HG03045 (cell line): ENCODE measurements around the gene C16orf96.

Experiments used
- ATAC-seq: cut with Tn5 transposase; IDR thresholded peaks from one replicate; pipeline ENCODE4 v1.9.1; 2021; ENCODE audit warnings: mild to moderate bottlenecking, moderate library complexity; ENCODE audit not compliant: unreplicated experiment

The C16orf96 gene

DNA sequence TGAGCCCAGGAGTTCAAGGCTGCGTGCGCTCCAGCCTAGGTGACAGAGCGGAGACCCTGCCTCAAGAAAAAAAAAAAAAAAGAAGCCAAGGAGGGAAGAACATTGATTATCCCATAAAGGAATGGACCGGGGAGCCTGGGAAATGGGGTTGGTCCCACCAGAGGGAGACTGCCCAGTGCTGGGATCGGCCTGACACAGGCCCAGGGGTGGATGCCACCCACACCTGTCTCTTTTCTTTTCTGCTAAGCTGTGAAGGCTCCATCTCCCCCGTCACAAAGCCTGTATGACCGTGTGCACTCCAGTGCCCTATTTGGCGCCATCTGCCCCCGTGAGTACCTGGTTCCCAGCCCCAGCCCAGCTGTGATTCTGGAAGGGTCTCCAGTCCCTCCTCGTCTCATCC lies 42.9 kb downstream of the C16orf96 start:
- no peak for ATAC-seq

DNA sequence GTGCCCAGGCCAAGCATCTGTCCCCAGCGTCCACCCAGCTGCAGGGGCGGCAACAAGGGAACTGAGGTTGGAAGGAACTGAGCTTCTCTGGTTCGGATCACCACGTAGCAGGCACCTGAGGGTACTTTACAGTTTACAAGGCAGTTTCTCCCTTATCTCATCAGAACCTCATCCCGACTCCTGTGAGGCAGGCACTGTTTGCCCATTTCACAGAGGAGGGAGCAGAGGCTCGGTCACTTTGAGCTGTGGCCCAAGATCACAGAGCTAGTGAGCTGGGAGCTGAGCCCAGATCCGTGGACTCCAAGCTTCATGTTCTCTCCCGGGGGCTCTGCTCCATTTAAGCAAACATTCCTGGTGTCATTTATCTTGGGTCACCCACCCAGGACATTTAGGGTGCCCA lies 43.4 kb downstream of the C16orf96 start:
- ATAC-seq: no peak

DNA sequence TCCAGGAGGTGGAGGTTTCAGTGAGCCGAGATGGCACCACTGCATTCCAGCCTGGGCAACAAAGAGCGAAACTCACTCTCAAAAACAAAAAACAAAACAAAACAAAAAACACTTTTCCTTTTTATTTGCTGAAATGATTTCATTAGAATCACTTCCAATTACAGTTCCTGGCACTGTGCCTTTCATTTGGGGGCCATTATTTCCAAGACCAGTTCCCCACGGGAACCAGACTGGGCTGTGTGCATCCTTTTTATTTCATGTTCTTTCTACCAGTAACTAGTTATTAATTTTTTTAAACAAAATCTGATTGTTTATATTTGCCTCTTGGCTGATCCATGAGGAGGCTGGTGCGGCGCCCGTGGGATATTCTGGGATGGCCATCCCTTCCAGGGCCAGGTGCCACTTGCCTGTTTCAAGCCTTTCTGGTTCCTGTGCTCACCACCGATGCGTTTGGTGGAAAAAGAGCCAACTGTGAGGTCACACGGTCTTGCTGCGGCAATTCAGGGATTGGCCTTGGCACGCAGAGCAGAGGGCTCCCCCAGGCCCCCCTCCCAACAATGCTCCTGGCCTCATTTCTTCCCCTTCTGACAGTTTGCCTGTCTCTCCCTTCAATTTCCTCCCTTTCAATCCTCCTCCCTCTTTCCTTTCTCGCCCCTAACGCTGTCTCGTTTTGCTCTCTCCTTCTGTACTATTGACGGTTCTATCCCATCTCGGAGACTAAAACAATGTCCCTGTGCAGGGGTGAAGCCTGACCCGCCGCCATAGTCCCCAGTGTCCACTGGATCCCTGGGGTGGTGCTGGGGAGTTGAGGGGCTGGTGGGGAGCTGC lies 45.1 kb downstream of the C16orf96 start:
- ATAC-seq: no peak

DNA sequence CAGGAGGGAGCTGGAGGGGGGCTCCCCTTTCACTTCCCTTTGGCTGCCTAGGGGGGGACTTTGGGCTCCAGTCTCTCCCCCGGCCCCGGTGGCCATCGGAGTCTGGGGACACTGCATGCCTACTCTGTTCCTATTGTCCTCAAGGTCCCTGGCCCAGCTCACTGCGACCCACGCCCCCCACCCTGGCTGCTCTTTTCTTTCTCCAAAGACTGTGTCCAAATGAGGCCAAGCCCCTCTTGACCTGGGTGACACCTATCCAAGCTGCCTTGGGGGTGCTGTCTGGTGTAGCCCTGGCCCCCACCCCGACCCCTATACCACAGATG lies 45.7 kb downstream of the C16orf96 start:
- ATAC-seq: no peak

DNA sequence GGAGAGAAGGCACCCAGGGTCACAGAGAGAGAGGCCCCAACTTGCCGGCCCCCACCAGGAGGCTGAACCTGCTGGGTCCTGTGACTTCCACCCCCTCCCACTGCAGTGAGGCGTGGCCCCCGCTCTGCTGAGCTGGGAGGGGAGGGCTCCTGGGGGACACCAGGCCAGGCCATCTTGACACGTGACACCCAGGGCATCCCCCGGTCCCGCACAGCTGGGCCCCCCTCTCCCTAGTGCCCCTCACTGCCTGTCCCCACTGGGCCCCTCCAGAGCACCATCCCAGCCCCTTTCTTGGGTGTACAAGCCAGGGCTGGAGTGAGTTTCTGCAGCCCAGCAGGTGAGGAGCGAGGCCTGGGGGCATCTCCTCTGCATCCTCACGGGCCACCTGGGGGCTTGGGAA lies 46.2 kb downstream of the C16orf96 start:
- no peak for ATAC-seq

DNA sequence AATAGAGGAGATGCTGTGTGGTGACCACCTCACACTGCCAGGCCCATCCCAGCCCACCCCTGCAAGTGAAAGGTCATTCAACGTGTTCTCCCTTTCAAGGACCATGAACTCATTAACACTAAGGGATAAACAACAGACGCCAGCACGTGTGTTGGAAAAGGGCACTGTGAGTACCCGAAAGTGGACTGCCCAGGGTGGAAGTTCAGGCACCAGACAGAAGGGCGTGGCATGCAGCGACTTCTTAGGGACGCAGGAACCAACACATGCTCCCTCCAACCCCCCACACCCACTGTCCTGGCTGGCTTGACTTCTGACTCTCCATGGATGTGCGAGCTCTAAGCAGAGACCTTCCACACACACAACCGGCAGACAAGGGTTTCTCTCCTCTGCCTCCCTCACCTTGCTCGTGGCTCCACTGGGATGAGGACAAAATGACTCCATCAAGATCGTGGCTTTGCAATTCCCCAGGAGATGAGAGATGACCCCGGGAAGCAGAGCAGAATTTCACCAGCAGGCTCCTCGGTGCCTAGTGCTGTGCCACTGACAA lies 47.6 kb downstream of the C16orf96 start:
- no peak for ATAC-seq

DNA sequence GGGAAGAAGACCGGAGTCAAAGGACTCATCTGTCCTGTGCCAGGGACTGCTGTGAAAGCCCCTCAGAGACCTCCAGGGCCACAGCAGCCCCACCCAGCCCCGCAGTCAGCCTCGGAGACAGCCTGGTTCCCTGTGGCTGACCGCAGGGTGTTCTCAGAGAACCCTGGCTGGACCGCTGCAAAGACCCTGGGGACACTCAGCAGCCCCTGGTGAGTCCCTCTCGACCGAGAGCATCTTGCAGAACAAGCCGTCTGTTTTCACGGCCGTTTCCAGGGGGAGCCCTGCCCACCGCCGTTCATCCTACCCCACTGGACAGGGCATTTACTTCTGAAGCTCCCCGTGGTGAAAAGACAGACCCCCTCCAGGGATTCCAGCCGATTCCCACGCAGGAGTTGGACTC lies 48.3 kb downstream of the C16orf96 start:
- no peak for ATAC-seq

DNA sequence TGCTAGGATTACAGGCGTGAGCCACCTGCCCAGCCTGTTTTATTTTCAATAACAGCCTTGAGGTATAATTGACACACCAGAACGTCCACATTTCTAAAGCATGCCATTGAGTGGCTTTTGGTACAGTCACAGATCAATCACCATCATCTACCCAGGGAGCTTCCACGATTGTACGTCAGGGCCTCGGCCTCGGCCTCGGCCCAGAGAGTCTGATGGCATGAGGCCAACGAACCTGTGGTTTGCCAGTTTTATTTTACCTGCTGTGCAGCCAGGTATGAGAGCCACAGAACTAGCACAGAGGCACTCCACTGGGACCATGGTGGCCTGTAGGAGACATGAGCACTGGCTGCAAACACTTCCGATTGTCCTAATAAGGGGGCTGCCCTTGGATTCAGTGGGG lies 50.2 kb downstream of the C16orf96 start:
- ATAC-seq: no peak

DNA sequence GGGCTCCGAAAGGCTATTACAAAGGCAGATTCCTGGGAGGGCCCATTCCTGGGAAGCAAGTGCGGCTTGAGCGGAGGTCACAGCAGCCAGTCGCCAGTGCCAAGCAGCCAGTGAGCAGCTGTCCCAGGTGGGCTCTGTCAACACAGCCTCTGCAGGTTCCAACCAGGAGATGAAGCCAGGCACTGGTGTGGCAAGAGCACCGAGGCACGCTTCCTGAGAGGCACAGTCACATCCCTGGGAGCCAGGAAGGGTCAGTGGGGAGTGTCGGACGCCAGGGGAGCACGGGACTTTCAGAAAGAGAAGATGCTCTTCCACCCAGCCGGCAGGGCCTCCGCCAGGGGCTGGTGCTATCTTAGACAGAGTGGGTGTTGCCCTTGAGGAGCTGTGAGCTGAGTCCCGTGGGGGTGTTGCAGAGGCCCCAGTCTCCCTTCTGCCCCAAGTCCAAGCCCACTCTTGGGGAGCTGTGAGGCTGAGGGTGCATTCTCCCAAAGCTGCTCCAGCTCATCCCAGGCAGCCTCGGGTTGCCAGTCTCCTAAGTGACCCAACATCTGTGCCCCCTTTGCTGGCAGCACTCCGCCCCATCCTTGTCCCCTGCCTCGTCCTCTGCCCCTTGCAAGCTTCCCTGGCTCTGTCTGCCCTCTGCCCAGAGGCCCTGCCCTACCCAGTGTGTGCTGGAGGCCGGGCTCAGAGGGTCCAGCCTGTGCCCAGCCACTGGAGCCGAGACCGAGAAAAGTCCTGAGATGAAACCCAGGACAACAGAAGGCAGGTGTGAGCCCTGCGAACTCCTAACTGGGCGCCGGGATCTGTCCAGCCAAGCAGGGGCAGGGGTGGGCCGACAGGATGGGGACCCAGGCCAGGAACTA lies 51.9 kb downstream of the C16orf96 start:
- ATAC-seq: no peak

DNA sequence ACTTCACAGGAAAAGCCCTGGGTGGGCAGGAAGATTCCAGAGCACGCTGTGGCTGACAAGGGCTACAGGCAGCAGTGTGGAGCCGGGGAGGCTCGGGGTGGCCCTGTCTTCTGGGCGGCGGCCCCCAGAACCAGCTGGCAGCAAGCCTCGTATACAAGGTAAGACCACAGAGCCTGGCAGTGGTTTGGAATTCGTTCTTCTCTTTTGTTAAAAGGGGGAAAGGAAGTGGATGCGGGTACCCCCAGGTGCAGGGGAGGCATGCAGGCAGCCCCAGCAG lies 52.5 kb downstream of the C16orf96 start:
- no peak for ATAC-seq

DNA sequence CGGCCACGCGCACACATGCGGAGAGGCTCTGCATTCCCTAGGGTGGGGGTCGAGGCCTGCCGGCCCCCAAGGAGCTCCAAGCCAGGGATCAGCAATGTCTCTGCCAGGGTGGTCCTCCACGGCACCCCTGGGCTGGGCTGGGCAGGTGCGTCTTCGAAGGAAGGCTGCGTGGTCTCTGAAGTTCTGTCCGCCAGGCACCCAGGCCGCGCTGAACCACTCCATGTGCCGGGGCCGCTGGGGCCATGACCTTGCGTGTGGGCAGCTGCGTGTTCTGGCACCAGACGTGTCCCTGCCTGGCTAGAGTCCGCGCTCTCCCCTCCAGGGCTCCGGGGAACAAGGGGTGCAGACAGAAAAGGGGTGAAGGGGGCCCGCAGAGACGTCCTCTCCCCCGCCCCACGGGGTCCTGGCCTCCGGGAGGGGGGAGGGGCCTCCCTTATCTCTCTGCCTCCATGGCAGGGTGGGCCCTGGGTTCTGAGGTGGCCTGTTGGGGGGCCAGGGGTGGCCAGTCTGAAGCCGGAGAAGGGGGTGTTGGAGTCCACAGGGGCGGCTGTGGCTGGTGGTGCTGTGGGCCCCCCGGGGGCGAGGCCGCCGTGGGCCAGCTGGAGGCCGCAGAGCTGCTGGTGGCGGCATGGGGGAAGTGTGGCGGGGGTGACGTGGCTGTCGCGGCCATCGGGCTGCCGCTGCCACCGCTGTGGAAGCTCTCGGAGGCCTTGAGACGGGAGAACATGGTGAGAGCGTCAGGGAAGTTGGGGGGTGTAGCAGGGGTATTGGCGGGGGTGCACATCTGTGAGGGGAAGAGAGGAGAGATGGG lies 53.3 kb downstream of the C16orf96 start:
- ATAC-seq: no peak

DNA sequence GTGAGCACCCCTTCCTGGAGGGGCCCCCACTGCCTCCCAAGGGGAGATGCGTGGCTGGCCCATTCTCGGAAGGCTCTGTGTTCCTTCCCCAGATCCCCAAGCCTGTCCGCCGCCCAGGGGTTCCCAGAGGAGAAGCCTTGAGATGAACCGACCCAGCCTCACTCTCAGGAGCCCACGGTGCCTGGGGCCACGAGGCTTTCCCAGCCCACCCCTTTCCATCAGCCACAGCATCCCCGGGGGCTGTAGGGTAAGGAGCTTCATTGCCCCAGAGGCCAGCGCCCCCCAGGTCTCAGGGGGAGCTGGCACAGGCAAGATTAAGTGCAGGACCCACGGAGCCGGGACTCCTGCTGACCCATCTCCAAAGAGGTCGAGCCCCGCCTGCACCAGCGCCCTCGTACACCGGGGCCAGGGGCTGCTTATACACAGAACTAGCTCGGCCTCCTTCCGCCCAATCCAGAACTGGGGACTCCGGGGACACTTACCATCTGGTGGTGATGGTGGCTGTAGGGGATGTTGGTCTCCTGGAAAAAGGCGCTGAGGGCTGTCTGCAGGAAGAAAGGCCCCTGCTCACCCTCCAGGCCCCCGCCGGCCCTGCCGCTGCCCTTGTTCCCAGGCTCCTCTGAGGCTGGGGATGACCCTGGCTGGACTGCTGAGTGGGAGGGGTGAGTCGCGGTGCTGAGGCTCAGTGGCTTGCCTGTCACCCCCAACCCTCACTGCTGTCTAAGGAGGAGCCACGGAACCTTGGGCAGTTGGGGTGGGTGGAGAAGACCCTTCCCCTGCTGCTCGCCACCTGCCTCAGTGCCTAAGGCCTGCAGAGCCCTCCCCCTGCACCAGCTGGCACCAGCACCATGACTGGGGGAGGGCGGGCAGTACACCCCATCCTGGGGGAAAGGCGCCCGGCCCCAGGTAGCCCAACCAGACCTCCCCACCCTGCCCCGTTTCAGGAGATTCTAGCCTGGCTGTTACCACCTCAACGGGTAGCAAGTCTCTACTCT lies 54.2 kb downstream of the C16orf96 start:
- ATAC-seq: no peak

DNA sequence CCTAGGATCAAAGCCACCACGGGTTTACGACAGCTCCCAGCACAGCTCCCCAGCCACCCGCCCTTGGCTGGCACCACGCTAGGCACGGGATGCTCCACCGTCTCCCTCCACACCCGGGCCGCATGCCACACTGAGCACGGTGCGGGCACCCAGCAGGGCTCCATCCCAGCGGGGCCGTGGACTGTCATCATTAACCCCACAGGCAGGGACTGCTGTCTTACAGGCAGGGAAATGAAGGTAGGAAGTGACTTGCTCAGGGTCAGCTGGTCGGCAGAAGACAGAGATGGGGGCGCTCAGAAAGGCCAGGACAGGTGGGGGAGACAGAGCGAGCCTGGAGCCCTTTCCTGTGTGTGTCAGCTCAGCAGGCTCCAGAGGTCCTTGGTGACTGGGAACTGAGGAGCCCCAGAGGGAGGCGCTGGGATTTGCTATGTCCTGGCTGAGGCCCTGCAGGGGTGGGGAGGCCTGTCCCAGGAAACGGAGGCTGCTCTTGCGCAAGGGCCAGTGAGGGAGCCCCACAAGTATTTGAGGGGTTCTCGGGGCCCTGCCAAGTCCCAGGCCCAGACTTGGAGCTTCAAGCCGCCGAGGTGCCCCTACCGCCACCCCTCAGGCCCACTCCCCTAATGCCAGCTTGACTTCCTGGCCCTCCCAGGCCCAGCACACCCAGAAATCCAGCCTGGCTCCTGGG lies 55.3 kb downstream of the C16orf96 start:
- ATAC-seq: no peak

DNA sequence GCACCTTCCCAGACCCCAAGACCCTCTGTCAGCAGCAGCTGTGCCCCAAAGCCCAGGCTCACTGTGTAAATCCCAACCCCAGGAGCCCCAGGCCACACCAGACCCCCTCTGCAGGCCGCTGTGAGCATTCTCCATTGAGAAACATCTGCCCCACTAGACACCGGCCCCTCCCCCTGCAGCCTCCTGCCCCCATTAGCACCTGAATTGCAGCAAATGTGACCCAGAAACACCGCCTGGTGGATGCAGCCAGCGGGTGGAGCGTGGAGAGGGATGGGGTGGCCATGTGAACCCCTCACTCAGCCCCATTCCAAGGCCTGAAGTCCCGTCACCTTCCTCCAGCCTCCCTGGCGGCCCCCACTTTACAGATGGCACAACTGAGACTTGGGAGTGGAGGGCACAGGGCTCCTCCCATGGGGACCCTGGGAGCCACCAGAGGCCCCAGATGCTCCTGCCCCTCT lies 56.4 kb downstream of the C16orf96 start:
- no peak for ATAC-seq

DNA sequence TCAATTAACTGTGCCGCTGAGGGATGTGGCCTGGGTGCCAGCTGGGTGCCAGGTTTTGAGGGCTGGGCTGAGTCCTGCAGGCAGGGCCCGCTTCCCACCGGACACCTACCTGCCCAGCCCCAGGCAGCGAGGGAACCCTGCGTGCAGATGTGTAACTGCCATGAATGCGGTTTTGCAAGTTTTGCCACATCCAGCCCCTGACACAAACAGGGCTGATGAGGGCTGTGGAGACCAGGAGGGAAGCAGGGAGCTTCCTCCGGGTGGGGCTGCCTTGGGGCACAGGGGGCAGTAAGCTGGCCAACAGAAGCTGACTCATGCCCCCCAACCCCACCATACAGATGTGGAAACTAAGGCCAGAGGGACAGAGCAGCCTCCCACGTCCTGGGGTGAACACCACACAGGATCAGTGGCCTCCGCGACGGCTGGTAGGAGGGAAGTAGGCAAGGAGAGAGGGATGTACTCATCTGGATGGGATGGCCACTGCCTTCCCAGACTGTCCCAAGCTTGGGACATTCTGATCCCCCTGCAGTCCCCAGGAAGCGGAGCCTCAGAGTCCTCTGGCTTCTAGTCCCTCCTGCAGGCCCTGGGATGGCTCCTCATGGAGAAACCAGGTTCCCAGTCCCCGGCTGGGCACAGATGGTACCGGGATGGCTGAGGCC lies 57.0 kb downstream of the C16orf96 start:
- ATAC-seq: no peak

DNA sequence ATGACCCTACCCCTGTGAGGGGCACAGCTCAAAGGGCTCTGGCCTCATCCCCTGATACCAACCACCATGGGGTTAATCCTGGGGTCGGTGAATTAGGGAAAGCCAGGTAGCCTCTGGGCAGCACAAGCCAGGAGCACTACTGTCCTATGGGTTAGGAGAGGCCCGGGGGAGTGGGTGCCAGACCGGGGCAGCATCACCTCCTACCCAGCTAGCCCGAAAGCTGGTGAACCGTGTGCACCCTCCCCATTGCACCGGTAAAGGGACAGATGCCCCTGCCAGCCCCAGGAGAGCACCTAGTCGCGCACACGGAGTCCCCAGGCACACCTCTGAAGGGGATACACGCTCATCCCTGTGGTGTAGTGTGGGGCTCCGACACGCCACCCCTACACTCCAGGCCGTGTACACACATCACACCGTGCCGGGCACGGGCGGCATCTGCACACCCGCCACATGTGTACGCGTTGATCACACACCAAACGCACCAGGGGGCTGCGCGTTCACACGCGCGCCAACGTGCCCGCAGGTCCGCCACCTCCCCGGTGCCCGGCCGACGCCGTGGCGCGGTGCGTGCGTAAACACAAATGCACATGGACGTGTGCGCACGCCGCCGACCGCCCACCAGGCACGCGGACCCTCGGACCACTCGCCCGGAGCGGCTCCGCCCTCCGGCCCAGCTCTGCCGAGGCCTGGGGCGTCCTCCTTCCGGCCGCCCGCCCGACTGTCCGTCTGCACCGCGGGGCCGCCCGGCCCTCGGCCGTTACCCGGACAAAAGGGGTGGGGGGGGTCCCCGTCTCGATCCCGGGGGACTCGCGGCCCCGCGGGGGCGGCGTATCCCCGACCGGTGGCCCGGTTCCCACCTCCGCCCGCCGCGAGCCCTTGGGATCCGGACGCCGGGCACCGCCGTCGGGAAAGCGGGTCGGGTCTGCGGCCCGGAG lies 57.8 kb downstream of the C16orf96 start:
- ATAC-seq: peak; percentile 0

DNA sequence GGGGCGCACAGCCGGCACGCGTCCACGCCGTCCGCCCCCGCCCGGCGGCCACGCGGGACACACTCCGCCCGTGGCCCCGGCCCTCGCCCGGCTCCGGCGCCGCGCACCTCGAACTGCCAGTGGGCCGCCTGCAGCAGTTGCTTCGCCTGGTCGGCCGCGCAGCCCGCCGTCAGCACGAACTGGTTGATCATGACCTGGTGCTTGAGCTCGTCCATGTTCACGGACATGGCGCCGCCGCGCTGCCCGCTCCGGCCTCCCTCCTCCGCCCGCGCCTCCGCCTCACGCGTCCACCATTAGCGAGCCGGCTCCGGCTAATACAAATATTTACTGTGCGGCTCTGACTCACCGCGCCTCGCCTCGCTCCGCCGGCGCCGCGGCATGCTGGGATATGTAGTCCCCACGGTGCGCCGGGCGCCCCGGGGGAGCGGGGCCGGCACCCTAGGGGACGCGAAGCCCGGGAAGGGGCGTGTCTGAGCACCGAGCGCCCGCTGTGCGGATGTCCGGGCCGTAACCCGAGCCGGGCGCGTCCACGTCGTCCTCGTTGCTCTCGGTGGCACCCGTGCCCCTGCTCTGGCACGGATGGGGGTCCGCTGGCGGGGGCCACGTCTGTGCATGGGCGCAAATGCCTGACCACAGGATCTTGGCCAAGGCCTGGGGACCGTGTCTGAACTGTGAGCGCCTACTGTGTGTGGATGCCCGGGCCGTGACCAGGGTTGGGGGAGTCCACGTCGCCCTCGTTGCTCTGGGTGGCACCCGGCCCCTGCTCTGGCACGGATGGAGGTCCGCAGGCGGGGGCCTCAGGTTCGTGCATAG lies 58.6 kb downstream of the C16orf96 start, which contains the start of gene UBALD1:
Gene UBALD1, minus strand, starts transcription at position 318 of the 813 bp plus-strand sequence. Its CDS starts 91 bp downstream, at position 227.
- ATAC-seq: peak; percentile 57
